SIG-M5 treated with dmso at 0.1 percent for 504 hours (cell line): ENCODE results near the gene IL15.
A peak's percentile ranks its signal among the peaks of the same experiment; 100 is the strongest.
"Not testable (repeated sequence)": the region's sequence is repeated elsewhere in the genome, so short reads cannot be mapped to it uniquely, and the experiment has no call there.

ENCODE experiments used
- DNase-seq: peaks from one replicate; lab custom pipeline; 2025; ENCODE audit not compliant: unreplicated experiment; lab: John Stamatoyannopoulos, UW

Gene IL15

GRCh38 chr4:141697116-141697515 lies 60.7 kb downstream of the IL15 start:
- DNase-seq = no peak

DNA sequence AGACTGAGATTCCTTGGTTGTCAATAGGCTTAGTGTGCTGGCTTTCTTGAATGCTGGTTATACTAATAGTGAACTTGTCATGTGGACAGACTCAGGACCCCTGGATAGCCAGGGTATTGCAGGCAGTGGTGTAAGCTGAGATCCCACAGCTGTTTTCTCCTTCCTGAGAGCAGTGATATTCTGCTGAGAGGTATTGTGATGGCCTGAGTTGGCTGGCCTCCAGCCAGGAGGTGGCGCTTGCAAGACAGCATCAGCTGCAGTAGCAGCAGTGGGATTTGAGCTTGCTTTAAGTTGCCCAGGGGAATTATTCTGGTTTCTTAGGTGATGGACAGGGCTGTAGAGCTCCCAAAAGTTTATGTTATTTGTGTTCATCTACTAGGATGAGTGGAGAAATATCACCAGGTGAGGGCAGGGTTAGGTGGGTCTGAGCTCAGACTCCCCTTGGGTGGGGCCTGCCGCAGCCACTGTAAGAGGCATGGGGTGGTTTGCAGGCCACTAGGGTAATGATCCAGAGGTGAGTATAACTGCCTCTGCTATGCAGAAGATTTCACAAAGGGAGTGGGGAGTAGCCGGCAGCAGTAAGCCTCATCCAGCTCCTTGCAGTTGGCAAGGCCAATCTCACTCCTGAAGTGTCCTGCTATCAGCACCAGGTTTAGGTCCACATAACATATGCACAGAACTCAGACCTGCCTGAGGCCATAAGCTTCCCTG lies 66.2 kb downstream of the IL15 start:
- DNase-seq = no peak

DNA sequence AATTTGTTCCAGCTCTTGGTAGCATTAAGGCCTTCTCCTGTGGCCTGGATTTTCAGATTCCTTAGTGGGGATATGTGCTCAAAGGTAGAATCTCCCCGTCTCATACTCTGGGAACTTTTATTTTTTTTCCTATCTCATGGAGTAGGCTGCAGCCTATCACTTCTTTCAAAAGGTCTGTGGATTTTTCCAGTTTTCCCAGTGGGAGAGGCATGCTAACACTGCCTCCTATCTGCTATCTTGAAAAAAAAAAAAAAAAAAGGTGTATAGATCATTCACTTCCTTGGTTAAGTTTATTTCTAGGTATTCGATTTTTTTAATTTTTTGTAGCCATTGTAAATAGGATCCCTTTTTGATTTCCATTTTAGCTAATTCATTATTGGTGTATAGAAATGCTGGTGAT lies 67.1 kb downstream of the IL15 start:
- DNase-seq = no peak

DNA sequence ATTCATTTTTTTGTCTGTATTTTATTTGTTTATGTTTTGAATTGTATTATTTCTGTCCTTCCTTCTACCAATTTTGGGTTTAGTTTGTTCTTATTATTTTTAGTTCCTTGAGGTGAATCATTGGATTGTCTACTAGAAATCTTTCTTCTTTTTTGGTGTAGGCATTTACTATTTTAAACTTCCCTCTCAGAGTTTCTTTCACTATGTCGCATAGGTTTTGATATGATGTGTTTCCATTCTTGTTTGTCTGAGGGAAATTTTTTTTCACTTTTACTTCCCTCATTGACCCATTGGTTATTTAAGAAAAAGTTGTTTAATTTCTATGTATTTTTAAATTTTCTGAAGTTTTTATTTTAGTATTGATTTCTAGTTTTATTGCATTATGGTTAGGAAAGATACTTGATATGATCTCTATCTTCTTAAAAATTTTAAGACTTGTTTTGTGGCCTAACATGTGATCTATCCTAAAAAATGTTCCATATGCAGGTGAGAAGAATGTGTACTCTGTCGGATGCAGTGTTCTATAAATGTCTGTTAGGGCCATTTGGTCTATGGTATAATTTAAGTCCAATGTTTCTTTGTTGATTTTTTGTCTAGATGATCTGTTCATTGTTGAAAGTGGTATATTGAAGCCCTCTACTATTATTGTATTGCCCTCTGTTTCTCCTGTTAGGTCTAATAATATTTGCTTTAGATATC lies 68.8 kb downstream of the IL15 start:
- DNase-seq = no peak

DNA sequence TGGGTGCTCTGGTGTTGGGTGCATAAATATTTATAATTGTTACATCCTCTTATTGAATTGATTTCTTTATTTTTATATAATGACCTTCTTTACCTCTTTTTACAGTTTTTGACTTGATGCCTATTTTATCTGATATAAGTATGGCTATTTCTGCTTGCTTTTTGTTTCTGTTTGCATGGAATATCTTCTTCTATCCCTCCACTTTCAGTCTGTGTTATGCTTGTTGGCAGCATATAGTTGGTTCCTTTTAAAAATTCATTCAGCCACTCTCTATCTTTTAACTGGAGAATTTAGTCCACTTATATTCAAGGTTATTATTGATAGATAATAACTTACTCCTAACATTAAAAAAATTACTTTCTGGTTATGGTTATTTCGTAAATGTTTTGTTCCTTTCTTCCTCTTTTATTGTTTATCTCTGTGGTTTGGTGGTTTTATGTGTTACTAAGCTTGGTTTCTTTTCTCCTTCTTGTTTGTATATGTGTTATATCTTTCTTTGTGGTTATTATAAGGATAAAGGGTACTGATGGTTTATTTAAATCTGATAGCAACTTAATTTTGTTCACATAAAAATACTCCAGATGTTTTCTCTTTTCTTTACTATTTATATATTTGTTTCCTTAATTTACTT lies 69.5 kb downstream of the IL15 start:
- no peak for DNase-seq

GRCh38 chr4:141706445-141706844 lies 70.1 kb downstream of the IL15 start:
- DNase-seq = no peak

DNA sequence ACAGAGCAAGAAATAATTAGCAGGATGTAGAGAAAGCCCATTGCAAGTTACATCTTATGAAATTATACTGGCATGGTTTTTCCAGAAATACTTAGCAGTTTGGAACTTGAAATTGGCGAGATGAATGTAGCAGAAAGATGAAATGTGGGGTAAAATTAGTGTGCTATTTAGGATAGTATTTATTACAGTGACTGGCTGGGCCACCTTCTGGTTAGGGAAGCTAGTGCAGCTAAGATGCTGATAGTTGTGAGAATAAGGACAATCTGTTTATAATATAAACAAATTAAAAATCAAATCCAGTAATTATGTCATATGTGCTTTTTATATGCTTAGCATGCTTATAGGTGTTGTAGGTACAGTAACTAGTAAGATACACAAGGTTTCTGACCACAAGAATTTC lies 74.8 kb downstream of the IL15 start:
- peak; percentile 3 for DNase-seq

- DNase-seq = no peak
These were observed 76.8 kb downstream of the IL15 start for GRCh38 chr4:141713185-141713584.

GRCh38 chr4:141713771-141714445 lies 77.5 kb downstream of the IL15 start:
- DNase-seq = no peak

- no peak for DNase-seq
These were observed 83.2 kb downstream of the IL15 start for GRCh38 chr4:141719585-141719984.

GRCh38 chr4:141721174-141721573 lies 84.8 kb downstream of the IL15 start:
- DNase-seq = no peak

DNA sequence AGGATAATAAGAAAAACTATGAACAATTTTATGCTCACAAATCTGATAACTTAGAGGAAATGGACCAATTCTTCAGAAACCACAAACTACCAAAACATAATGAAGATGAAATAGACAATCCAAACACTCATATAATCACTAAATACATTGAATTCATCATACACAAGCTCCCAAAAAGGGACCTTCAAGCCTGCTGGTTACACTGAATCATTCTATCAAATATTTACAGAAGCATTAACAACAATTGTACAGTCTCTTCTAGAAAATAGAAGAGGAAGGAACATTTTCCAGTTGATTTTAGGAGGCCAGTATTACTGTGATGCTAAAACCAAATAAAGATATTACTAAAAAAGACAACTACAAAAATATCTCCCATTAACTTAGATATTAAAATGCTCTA lies 88.3 kb downstream of the IL15 start:
- DNase-seq = no peak

DNA sequence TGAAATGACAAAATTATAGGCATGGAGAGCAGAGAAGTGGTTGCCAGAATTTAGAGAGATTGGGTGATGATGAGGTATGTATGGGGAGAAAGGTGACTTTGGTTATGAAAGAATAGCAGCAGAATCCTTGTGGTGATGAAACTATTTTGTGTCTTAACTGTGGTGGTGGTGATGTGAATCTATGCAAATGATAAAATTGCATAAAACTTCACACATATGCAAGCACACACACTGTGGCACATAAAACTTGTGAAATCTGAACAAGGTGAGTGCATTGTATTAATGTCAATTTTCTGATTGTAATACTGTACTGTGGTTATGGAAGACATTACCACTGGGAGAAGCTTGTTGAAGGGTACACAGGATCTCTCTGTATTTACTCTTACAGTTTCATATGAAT lies 91.0 kb downstream of the IL15 start:
- DNase-seq = no peak

- no peak for DNase-seq
These were observed 94.4 kb downstream of the IL15 start for GRCh38 chr4:141730805-141731204.

GRCh38 chr4:141731481-141731880 lies 95.1 kb downstream of the IL15 start:
- DNase-seq = no peak

DNA sequence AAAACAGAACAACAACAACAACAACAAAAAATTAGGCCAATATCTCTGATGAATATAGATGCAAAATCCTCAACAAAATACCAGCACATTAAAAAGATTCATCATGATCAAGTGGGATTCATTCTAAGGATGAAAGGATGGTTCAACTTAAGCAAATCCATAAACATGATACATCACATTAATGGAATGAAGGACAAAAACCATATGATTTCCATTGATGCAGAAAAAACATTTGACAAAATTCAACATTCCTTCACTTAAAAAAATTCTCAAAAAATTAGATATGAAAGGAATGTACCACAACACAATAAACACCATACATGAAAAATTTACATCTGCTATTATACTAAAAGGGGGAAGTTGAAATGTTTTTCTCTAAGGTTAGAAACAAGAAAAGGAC lies 103.3 kb downstream of the IL15 start:
- DNase-seq = no peak

- DNase-seq = no peak
These were observed 109.6 kb downstream of the IL15 start for GRCh38 chr4:141746026-141746425.

DNA sequence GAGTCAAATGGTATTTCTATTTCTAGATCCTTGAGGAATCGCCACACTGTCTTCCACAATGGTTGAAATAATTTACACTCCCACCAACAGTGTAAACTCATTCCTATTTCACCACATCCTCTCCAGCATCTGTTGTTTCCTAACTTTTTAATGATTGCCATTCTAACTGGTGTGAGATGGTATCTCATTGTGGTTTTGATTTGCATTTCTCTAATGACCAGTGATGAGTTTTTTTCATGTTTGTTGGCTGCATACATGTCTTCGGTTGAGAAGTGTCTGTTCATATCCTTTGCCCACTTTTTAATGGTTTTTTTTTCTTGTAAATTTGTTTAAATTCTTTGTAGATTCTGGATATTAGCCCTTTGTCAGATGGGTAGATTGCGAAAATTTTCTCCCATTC lies 115.4 kb downstream of the IL15 start:
- DNase-seq = not testable (repeated sequence)

GRCh38 chr4:141757287-141757686 lies 120.9 kb downstream of the IL15 start:
- no peak for DNase-seq

GRCh38 chr4:141759796-141760425 lies 123.5 kb downstream of the IL15 start:
- no peak for DNase-seq

DNA sequence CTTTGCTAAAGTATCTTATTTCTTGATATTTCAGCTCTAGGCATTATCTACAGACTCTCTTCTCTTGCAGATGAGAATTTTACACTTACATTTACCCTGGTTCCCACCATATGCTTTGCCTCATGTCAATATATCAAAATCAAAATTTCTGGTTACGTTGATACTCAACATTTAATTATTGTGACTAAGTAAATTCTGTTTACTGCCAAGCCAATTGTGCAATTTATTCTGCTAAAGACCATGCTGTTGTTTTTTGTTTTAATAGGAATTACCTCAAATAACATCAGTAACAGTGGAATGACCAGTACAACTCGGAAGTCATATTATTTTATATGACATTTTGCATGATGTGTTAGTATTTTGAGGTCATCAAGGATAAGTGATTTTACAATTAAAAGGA lies 125.5 kb downstream of the IL15 start:
- no peak for DNase-seq
